Raji (cell line): ENCODE measurements around the gene TBC1D22A.

Experiments used
- POLR2A ChIP-seq: IDR thresholded peaks from 2 replicates; pipeline ENCODE4 v1.6.1; 2011; ENCODE audit warnings: low read depth, low read length, control low read depth; ENCODE audit not compliant: insufficient read depth

The TBC1D22A gene

GRCh38 chr22:46823248-46823647, 60.8 kb downstream of the TBC1D22A start:
- no peak for TF ChIP-seq POLR2A

GRCh38 chr22:46823654-46824053, 61.2 kb downstream of the TBC1D22A start:
- no peak for TF ChIP-seq POLR2A

DNA sequence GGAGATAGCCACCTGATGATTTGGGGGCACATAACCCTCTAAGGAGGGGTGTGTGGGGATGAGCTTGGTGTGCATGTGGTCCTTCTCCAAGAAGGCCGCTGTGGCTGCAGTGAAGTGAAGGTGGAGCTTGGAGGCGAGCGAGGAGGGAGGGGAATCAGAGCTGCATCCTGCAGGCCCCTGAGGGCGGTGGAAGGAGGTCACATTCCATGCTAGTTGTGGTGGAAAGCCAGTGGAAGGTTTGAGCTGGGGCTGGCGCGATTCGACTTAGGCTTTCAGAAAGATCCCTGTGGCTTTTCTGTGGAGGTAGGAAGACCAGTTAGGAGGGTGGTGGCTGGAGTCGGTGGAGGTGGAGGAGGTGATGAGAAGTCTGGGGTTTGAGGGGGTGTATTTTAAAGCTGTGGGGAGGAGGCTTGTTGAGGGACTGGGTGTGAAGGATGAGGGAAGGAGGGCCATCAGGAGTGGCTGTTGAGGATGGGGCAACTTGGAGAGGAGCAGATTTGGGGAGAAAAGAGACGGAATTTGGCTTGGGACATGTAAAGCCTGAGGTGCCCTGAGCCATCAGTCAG, 62.0 kb downstream of the TBC1D22A start:
- no peak for TF ChIP-seq POLR2A

GRCh38 chr22:46824980-46825544, 62.6 kb downstream of the TBC1D22A start:
- no peak for TF ChIP-seq POLR2A

GRCh38 chr22:46826438-46827135, 64.1 kb downstream of the TBC1D22A start:
- no peak for TF ChIP-seq POLR2A

DNA sequence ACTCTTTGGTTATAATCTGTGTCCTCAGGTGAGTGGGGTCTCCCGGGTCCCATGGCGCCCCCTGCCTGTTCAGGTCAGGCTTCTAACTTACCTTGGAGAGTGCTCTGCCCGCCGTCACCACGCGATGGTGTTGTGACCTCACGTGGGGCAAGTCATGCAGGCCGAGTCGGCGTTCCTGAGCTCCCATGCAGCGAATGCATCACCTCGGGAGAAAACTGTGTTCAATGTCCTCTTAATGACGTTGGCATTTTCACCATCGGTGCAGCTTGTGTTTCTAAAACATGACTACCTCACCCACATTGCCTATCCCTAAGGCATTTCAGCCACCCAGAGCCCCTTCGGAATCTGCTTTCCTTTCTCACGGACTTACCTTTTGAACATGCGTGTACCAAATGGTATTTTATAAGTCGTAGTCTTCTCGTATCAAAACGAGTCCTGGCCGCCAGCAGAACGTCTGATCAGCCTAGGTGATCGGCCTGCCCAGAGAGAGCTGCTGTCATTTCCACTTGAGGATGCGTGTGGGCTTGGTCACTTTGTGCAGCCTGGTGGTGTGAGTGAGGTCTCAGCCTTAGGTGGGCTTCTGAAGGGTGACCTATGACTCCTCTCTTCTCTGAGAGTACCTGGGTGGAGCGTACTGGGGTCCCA, 64.8 kb downstream of the TBC1D22A start:
- TF ChIP-seq POLR2A, result no peak

DNA sequence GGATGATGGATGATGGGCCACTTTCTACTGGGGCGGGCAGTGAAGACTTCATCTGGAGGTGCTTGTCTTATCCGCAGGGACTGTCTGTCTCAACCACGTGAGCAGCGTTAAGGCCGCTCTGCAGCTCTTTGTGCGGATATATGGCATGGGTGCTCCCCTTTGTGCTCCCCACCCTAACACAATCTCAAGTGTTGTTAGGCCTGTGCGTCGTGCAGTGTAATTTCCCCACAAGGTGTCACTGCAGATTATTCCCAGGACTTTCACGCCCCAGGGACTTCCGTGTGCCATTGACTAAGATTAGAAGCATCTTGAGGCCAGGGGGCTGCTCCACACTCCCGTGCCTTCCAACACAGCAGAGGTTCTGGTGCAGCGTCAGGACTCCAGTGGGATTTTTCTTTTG, 65.3 kb downstream of the TBC1D22A start:
- no peak for TF ChIP-seq POLR2A

DNA sequence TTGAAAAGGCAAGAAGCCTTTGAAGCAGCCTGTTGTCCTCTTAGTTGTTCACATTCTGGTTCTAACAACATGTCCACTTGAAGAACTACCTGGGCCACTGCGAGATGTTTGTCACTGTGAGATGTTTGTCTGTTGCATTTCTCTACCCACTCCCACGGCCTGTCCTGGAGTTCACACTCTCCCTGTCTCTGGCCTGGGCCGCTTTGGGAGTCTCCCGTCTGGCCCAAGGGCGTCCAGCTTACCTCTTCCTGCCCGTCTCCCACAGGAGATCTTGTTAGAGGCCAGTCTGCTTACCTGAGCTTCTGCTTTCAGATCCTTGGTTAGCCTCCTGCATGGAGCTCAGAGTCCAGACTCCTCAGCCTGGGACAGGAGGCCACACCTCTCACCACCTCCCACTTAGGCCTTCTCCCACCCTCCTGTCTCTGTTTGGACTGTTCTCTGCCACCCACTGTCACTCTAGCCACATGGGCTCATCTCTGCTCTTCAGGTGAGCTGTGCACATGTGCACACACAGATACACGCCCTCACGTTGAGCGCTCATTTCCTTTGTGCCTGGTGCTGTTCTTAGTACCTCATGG, 66.0 kb downstream of the TBC1D22A start:
- TF ChIP-seq POLR2A, result no peak

DNA sequence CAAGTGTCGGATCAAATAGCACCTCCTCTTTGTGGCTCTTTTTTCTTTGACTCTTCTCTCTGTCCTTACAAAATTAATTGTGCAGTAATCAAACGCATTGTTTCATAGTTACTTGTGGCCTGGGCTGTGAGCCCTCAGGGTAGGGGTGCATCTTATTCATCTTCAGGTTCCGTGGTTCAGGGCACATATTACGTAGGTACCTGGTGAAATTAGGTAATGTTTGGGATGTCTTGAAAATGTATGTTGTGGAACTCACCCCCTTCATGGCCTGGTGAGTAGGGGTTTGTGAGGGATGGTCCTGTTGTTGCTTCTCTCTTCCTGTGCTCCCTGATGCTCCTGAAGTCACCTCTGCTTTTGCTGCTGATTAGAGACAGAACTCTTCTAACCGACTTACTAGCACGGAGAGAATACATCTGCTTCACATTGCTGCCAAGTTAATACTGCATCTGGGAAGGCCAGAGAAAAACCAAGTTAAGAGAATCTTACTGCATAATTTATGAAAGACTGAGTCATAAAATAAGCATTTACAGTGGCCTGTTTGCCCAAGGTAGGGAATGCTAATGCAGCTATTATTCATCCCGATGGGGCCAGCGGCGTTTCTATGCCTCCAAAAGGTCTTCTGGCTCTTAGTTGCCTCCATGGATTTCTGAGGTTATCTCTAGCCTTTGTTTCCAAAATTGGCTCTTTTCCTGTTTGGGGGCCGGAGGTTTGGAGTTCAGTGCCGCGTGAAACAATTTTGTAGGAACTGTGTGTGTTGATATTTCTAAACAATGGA, 66.9 kb downstream of the TBC1D22A start:
- TF ChIP-seq POLR2A, result no peak

GRCh38 chr22:46829941-46830715, 67.7 kb downstream of the TBC1D22A start:
- no peak for TF ChIP-seq POLR2A

DNA sequence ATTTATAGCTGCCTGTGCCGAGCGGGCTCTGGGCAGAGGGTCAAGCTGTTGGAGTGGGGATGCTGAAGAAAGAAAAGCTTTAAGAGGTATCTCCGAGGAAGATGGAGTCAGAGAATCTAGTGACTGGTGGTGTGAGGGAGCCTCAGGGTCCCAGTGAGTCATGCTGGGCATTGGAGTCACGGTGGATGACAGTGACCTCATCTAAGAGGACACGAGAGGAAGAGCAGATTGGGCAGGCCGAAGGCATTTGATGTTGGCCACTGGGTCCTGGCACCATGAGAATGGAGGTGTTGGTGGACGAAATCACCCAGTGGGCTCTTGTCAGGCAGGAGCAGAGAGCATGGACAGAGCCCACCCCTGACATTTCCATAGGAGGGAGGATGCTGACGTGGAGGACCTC, 68.4 kb downstream of the TBC1D22A start:
- no peak for TF ChIP-seq POLR2A

DNA sequence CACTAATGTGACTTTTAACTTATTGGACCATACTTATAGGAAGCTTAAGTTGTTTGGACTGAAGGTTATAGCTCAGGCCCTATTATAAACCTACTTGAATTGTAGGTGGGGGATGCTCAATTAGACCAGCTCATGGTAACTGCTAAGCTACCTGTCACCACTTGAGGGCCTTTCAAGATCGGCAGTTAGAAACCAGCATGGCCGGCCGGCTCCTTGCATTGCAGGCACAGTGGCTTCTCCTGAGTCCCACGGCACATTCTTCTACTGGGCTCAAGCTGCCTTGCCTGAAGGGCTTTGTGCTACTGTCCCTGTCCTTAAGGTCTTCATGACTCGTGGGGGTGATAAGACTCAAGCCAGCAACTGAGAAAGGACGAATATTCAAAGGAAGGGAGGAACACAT, 70.8 kb downstream of the TBC1D22A start:
- no peak for TF ChIP-seq POLR2A

- TF ChIP-seq POLR2A, result no peak
Measured at GRCh38 chr22:46834021-46834737, 71.7 kb downstream of the TBC1D22A start.

- no peak for TF ChIP-seq POLR2A
Measured at GRCh38 chr22:46835288-46835687, 72.8 kb downstream of the TBC1D22A start.

GRCh38 chr22:46835693-46836092, 73.2 kb downstream of the TBC1D22A start:
- TF ChIP-seq POLR2A, result no peak
